Measurements from ENCODE around the gene TACSTD2.

GRCh38 chr1:58575551-58576324 lies 1.3 kb downstream of the TACSTD2 start:
- TF ChIP-seq CTCF (conservative IDR thresholded peaks at IDR 0.05; ENCODE audit: low read depth, low read length) = no peak
- no peak for TF ChIP-seq CHD1 (IDR thresholded peaks at IDR 0.05; ENCODE audit: low read depth, low read length)
- no peak for TF ChIP-seq BHLHE40 (IDR thresholded peaks at IDR 0.05; ENCODE audit: low read depth, low read length)
- TF ChIP-seq SMC3 (IDR thresholded peaks at IDR 0.05; ENCODE audit: low read depth, low read length) = no peak
- no peak for TF ChIP-seq RCOR1 (IDR thresholded peaks at IDR 0.05; ENCODE audit: insufficient replicate concordance, low read length)
- no peak for TF ChIP-seq POLR2A (IDR thresholded peaks at IDR 0.05; ENCODE audit: low read depth, low read length)
- TF ChIP-seq RFX5 (IDR thresholded peaks at IDR 0.05; ENCODE audit: low read depth, low read length) = no peak
- TF ChIP-seq MAFK (IDR thresholded peaks at IDR 0.05; ENCODE audit: low read depth, low read length) = no peak
- TF ChIP-seq CEBPB (IDR thresholded peaks at IDR 0.05; ENCODE audit: low read depth, low read length) = 0 out of 2 replicates have a peak, but pooled peaks have one; percentile 32
- no peak for TF ChIP-seq RAD21 (IDR thresholded peaks at IDR 0.05; ENCODE audit: low read length)
- TF ChIP-seq ELK1 (IDR thresholded peaks at IDR 0.05; ENCODE audit: borderline replicate concordance, low read depth, low read length) = no peak

Data from IMR-90 (cell line).